ENCODE measurements around the gene PPIL1.
A peak's percentile ranks its signal among the peaks of the same experiment; 100 is the strongest.

The PPIL1 gene

DNA sequence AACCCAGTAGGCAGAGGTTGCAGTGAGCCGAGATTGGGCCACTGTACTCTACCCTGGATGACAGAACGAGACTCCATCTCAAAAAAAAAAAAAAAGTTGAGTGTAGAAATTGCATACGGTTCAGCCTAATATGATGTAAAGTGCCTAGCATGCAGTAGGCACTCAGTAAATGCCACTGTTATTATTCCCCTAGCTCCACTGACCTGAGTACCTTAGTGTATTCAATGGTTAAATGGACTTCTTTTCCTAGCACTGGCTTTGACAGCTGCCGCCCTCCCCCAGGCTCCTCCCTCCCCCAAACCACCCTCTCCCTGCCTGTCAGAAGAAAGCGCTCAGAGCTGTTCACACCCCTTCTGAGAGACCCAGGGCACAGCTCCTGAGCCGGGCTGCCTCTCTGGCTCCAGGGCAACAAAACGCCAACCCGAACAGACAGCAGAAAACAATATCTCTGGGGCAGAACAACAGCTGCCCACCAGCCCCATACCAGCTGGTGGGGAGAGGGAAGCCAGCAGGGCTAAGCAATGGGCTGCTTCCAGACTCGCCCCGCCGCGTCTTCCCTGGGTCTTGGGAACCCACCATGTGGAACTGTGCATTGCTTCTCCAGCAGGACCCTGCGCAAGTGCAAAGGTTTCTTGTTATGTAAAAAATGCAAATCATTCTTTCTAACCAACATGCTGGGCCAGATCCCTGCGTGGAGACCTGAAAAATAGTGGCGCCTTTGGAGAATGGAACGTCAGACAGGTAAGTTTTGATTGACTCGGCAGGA lies 39.8 kb downstream of the PPIL1 start:
- no peak for DNase-seq

DNA sequence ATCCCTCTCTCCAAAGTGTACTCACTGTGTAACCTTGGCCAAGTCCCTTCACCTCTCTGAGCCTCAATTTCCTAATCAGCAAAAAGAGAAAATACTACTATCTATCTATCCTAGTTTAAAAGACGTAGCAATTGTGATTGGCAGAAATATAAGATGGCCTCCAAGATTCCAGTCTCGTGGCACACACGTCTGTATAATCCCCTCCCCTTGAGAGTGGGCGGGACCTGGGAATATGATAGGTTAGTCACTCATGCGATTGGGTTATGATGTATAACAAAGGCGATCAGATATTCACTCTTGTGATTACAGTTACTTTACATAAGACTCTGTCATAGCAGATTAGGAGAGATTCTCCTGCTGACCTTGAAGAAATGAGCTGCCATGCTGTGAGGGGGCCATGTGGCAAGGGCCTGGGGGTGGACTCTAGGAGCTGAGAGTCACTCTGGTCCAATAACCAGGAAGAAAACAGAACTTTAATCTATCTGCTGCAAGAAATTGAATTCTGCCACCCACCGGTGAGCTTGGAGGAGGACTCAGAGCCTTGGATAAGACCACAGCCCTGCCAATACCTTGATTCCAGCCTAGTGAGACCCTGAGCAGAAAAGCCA lies 41.3 kb downstream of the PPIL1 start:
- DNase-seq = no peak

DNA sequence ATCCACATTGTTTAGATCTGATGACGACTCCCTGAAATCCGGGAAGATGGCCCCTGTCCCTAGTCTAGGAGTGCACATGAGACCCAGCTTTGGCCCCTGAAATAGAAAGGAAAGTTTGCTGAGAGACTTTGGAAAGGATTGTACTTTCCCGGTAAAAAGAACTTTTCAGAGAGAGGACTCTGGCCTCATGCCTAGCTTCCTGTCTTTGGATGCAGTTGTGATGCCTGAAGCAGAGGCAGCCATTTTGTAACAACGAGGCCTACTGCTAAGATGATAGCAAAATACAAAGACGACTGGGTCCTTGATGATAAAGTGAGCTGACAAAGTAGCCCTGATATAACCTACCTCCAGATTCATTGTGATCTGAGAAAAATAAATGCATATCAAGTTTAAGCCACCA lies 42.3 kb downstream of the PPIL1 start:
- DNase-seq = no peak

DNA sequence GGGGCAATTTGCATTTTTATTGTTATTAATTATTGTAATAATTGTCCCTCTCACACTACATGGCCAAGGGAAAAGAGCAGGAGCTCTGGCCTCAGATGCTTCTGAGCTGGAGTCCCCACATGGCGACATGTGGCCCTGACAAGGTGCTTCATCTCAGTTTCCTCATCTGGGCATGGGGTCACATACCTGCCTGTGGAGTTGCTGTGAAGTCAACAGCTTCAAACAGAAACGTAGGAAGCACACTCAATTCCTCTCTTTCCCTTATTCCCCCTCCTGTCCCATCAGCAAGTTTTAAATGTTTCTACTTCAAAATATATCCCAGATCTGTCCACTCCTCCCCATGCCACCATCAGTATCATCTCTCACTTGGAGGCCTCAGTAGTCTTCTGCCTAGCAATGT lies 44.0 kb downstream of the PPIL1 start:
- no peak for DNase-seq

DNA sequence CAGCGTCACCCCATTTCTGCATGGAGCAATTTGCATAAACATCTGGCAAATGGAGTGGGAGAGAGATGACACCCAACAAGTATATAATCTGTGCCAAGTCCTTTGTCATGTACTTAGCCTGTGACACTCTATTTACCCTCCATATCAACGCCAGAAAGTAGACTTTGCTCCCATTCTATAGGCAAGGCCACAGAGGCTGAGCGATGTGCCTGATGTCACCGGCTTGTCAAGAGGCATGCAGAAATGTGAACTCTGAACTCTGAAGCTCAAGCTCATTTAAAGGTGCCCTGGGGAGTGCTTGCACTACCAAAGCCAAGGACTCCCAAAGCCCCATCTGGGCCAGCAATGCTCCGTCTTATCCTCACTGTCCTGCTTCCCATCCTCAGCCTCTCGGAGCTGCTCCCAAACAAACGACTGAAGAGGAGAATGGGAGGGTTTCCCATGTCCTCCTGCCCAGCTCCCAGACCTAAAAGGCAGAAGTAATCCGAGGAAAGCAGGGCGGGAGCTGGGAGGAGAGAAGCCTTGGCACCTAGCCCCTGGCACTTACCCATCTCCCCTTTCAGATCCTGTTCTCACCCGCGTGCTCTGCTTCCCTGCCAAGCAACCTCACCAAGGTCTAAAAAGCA lies 44.6 kb downstream of the PPIL1 start:
- peak in 1 of 2 experiments; percentile 60 for DNase-seq

DNA sequence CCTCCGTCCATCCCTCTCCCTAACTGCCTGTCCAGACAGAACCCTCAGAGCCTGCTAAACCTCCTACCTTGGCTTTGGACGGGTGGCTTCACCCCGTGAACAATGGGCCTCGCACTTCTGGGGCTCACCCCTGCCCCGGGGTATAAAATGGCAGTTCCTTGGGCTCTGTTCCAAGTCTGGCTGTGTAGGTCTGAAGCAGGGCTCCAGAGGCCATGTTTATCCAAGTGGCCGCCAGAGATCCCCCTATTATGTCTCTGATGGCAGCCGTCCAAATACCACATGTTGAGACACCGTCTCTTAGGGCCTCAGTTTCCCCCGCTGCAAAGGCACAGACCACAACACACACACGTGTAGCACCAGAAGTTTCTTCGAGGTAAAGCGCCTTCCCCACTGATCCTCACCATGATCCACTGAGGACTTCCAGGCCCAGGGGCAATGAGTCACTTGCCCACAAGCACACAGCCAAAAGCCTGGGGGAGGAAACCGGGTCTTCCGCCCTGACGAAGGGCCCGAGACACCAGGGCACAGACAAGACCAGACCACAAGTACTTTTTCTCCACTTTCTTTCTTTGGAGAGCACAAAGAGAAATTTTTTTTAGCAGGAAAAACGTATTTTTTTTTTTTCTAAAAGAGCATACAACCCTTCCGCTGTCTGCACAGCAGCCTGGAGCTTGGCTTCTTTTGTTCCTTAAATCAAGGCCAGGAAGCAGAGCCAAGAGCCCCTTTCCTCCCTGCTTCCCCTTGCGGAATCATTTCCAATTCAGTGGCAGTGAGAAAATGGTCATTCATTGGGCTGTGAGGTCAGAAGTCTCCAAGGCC lies 47.1 kb downstream of the PPIL1 start:
- DNase-seq = no peak

DNA sequence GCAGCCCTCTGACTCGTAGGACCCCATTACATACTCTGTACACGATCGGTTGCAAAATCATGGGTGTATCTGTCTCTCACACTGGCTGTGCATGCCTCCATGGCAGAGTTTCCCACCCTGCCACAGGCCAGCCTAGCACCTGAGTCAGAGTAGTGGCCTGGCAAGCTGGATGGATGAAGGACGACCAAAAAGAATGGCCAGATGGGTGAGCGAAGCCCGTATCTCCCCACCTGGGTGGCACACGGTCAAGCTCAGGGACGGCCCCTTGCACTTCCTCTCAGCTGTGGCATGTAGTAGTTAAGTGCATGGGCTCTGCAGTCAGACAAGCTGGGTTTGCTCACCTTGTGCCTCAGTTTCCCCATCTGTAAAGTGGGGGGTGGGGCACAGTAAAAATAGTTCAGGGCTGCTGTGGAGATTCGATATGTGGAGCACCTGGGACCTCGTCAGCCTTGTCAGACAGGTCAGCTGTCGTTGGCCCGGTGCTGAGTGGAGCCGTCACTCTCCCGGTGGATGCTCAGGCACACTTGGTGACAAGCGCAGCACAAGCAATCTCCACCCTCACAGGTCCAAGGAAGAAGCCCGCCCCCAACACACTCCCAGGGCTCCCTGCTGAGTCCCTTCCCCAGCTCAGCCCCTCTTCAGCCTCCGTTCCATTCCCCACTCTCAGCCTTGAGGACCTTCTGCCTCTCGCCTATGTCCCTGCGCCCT lies 47.9 kb downstream of the PPIL1 start:
- DNase-seq = no peak

DNA sequence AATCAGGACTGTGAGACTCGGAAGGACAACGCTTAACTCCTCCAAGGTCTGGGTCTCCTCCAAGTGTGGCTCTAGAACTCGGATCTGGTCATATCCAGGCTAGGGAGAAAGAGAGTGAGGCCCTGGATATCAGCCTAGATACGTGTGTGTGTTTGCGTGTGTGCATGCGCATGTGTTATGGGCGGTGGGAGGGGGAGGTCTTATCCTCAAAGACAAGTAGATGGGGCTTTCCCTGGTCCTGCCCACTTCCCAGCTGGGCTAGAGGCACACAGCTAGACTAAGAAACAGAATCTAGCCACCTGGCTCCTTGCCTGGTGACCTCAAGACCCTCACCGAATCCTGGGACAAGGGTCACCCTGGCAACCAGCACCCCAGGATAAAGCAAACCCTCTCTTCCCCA lies 48.6 kb downstream of the PPIL1 start:
- DNase-seq = no peak

DNA sequence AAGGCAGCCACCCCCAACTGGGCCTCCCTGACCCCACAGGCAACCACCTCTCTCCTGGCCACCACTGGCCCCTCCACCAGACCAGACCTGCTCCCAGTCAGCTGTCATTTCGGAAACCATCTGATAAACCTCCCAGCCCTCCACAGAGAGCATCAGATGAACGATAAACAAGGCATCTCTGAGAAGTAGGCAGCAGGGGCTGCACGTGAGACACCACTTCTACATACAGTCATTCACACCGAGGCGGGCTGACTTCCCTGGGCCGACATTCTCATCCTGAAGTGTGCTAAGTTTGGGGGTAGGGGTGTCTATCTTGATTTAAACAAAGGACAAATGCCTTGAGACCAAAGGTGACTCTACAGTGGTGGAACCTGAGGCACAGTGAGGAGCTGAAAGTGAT lies 49.2 kb downstream of the PPIL1 start:
- DNase-seq = no peak

DNA sequence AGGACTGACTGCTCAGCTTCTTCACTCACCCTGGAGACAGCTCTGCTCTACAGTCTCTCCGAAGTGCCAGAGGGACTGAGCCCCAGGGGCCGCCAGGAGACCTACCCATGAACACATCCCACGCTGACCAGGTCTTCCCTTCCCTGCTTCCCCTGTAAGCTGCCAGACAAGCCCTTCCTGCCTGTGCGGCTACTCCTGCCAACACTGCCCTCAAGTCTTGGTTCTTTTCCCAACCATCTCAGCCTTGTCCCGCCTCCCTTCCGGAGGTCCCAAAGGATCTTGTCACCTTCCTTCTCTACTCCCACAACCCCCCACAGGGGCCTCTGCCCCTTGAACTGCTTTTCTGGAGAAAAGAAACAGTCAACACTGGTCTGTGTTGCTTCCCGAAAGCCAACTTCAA lies 50.4 kb downstream of the PPIL1 start:
- no peak for DNase-seq

DNA sequence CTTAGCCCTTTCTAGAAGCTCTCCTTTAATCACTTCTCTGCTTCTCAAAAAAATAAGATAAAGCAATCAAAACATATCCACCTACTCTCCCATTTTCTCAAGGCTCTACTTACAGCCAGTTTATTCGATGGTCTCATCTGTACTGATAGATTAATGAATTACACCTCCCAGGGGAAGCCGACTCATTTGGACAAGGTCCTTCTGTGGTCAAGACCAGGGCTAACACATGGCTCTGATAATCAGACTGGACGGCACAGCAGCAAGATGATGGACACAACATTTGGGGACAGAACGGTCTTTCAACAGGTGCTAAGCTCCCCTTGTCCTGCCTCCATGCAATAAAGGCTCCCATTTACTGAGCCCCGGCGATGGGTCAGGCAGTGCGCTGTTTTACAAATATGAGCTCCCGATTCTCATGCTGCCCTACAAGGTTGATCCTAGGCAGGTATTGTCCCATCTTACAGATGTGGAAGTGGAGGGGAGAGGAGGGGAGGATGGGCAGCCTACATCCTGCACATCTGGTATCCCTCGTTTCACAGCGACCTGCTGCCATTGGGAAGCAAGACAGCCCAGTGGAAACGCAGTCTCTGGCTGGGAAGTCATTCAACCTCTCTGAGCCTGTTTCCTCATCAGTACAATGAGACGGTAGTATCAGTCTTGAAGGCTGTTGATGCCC lies 51.0 kb downstream of the PPIL1 start:
- no peak for DNase-seq

DNA sequence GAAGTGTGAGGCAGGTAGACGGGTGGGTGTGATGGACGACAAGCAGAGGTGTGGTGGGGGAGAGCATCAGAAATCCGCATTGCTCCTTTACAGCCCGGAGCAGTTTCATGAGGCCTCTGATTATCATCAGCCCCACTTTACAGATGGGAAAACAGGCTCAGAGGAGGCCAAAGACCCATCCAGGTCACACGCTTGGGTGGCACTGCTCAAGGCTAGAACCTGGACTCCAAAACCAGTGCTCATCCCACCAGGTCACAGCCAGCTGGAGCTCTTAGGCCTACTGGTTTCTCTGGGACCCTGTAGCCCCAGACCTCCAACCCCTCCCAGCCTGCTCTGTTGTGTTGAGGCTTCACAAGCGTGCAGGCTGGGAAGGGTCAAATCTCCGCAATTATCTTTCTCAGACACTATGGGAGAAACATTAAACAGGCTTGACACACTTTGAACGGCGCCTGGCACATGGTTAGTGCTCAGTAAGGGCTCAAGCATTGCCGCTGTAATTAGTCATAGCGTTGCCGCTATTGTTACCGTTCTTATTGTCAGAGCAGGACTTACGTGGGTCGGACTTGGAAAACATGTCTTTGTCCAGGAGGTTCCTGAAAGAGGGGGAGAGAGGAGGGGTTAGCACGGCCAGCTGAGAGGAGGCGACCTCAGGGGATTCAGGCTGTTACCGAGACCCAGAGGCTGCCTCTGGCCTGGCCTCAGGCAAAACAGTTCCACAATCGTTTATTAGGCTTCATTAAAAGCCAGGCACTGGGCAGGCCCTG lies 51.9 kb downstream of the PPIL1 start:
- DNase-seq = no peak

DNA sequence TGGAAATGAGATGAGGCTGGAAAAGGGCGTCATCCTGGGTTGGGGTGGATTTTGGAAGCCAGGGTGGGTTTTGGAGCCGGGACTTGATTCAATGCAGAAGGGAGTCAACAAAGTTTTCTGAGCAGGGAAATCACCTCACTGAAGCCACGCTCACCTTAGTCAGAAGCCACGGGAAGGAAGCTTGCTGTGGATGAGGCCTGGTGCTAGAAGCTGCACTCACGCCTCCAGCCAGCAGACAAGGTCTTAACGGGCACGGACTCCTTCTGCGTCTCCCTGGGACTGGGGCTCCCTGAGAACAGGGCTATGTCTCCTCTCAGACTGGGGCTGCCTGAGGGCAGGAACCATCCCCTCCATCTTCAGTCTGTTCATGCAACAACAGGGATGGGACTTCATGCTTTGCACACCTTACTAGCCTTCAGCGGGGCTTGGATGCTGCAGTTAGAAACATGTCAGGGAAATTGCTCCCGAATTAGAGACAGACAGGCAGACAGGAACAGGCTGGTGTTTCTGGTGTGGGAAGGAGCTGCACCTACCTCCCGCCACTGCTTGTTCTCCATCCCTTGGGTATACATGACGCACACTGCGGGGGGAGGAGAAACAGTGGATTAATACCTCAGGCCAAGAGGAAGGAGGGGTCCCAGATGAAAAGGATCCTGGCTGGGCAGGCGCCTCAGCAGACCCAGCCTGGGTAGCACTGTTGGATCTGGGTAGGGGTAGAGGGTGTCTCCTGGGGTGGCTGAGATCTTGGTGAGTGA lies 52.8 kb downstream of the PPIL1 start:
- DNase-seq = no peak

DNA sequence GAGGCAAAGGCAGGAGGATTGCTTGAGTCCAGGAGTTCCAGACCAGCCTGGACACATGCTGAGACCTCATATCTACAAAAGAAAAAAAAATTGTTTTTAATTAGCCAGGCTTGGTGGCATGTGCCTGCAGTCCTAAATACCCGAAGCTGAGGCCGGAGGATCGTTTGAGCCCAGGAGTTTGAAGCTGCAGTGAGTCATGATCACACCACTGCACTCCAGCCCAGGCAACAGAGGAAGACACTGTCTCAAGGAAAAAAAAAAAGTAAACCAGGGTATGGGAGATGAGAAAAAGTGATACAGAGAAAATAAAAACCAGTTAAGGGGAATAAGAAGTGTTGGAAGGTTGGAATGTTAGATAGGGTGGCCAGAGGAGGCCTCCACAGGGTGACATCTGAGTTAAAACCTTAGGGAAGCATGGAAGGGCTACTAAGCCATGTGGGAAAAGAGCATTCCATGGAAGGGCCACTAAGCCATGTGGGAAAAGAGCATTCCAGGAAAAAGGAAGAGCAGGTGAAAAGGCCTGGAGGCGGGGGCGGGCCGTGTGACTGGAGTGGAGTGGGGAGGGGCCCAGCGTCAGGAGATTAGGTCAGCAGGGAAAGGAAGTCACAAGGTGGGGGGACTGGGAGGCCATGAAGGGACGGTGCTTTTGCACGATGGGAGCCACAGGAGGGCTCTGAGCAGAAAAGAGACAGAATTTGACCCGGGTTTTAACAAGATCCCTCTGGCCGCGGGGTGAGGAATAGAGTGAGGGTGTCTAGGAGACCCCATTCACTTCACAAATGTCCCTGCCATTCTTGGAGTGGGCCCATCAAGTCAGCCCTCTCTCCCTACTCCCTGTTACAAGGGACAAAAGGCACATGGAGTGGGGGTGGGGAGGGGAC lies 53.7 kb downstream of the PPIL1 start:
- DNase-seq = no peak

DNA sequence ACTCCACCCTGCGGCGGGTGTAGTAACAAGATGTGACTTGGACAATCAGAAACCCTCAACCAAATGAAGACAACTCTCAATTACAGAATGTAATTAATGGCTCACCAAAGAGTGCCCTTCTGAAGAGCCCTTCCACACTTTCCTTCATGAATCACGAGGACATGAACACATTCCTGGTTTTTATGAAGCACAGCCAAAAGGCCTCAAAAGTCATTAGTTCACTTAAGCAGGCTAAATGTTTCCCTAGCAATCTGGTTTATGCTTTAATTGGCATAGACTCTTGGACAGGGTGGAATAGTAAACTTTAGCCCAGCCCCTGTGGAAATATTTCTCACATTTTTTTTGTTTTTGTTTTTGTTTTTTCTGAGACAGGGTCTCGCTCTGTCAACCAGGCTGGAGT lies 55.8 kb downstream of the PPIL1 start:
- DNase-seq = no peak

DNA sequence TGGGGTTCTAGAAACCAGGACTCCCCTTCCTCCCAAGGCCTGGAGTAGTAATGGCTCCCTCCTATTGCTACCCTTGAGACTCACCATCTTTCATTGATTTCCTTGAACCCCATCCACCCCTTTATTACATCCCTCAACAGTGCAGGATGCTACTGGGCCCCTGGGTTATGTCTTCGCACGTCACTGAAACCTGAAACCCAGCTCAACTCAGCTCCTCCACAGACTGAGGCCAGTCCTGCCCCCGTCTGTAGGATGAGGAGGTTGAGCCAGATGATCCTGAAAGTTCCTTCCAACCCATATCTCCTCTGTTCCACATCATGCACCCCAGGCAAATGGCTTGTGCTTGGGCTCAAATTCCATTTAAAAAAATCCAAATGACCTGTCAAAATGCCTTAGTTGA lies 56.8 kb downstream of the PPIL1 start:
- no peak for DNase-seq

DNA sequence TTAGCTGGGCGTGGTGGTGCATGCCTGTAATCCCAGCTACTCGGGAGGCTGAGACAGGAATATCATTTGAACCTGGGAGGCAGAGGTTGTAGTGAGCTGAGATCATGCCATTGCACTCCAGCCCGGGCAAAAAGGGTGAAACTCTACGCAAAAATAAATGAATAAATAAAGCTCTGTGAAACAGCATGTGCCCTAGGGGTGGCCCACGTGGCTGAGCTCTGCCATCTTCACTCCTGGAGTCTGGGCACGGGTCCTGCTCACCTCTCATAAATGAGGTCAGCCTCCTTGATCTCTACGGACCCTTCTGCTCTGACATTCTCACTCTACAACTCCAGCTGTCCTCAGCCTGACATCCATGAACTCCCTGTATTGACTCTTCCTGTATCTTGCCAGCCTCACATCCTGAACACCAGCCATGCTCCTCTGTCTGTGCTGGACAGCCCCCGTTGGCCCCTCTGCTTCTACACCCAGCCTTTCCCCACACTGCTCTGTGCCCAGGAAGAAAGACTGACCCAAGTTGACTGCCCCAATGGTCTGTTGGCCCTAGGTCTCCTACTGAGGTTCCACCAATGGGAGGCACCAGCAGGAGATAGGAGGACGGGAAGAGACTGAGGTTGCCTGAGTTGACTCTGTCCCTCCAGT lies 57.3 kb downstream of the PPIL1 start:
- DNase-seq = no peak

DNA sequence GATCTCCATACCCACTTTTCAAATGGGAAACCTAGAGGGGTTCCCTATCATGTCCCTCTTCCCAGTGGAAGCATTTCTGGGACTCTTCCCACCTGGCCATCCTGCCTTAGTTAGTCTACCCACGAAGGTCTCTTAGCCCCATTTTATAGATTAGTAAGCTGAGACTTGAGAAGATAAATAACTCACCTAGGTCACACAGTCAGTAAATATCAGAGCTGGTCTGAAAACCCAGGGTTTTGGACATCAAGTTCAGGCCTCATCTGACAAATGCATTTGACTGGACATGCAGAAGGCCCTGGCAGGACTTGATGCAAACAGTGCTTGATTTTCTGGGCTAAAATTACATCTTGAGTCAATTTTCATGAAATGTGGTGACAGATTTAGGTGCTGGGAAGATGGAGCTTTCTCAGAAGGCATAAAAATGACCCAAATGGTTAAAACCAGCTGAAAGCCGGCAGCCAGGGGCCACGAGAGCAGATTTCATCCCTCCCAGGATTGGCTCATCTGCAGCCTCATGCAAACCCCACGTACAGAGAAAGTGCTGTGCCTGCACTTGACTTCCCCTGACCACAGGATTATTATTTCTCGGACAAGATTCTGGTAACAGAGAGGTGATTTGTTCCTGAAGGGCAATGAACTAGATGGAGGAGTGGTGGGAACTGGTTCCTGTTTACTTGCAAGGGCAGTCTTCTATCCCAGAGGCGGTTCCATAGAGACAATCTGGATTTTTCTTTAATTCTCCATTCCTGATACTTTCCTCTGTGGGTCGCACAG lies 58.5 kb downstream of the PPIL1 start:
- no peak for DNase-seq
